HG02973 (cell line): ENCODE measurements around the gene WDR89.
"Not testable (repeated sequence)": the region's sequence is repeated elsewhere in the genome, so short reads cannot be mapped to it uniquely, and the experiment has no call there.

ENCODE experiments used
- ATAC-seq: cut with Tn5 transposase; IDR thresholded peaks from one replicate; pipeline ENCODE4 v1.9.1; 2021; ENCODE audit warnings: moderate library complexity; ENCODE audit not compliant: unreplicated experiment

WDR89 gene

GRCh38 chr14:63641473-63642228 is at the start of gene WDR89:
TSS of gene WDR89 (minus strand) at chr14:63641871. CDS start at chr14:63599942, 41,929 bp downstream.
- peak; percentile 79 for ATAC-seq

- ATAC-seq = no peak
Observed at GRCh38 chr14:63689132-63689531, 47.5 kb upstream of the WDR89 start.

- ATAC-seq = no peak
Observed at GRCh38 chr14:63686926-63687325, 45.3 kb upstream of the WDR89 start.

GRCh38 chr14:63685401-63685800 is 43.7 kb upstream of the WDR89 start:
- no peak for ATAC-seq

- ATAC-seq = no peak
Observed at GRCh38 chr14:63682727-63683593, 41.3 kb upstream of the WDR89 start.

- no peak for ATAC-seq
Observed at GRCh38 chr14:63678536-63678935, 36.9 kb upstream of the WDR89 start.

GRCh38 chr14:63677891-63678379 is 36.3 kb upstream of the WDR89 start:
- ATAC-seq = no peak

GRCh38 chr14:63676615-63677014 is 34.9 kb upstream of the WDR89 start:
- ATAC-seq = no peak

GRCh38 chr14:63673886-63674497 is 32.3 kb upstream of the WDR89 start:
- no peak for ATAC-seq

GRCh38 chr14:63673255-63673654 is 31.6 kb upstream of the WDR89 start:
- ATAC-seq = no peak

- peak; percentile 69 for ATAC-seq
Observed at GRCh38 chr14:63672417-63673180, 30.9 kb upstream of the WDR89 start.

- ATAC-seq = peak; percentile 9
Observed at GRCh38 chr14:63671987-63672386, 30.3 kb upstream of the WDR89 start.

- no peak for ATAC-seq
Observed at GRCh38 chr14:63670692-63671091, 29.0 kb upstream of the WDR89 start.

GRCh38 chr14:63666335-63666734 is 24.7 kb upstream of the WDR89 start:
- ATAC-seq = no peak

GRCh38 chr14:63663428-63664341 is 22.0 kb upstream of the WDR89 start:
- ATAC-seq = no peak

- ATAC-seq = no peak
Observed at GRCh38 chr14:63662776-63663175, 21.1 kb upstream of the WDR89 start.

GRCh38 chr14:63661881-63662280 is 20.2 kb upstream of the WDR89 start:
- not testable (repeated sequence) for ATAC-seq

- no peak for ATAC-seq
Observed at GRCh38 chr14:63659726-63660125, 18.1 kb upstream of the WDR89 start.

GRCh38 chr14:63656194-63656593 is 14.5 kb upstream of the WDR89 start:
- ATAC-seq = no peak

- ATAC-seq = no peak
Observed at GRCh38 chr14:63654936-63655335, 13.3 kb upstream of the WDR89 start.
